ENCODE measurements around the gene PCDHB1.
"Not testable (repeated sequence)": the region's sequence is repeated elsewhere in the genome, so short reads cannot be mapped to it uniquely, and the experiment has no call there.

The PCDHB1 gene

DNA sequence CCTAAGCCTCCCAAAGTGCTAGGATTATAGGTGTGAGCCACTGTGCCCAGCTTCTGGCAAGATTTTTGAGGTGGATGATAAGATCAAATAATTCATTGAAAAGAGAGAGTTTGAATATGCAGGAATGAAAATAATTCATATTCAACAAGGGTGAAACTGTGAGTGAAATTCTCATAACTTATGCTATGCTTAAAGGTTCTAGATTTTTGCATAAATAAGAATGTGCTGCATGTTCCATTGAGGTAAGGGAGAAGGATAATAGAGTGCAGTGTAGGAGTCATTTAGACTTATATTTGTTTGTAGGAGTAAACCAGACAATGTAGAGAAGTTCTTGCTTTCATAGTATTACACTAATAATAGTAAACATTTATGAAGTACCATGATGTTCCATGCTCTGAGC is 31.1 kb downstream of the PCDHB1 start:
- no peak for DNase-seq

DNA sequence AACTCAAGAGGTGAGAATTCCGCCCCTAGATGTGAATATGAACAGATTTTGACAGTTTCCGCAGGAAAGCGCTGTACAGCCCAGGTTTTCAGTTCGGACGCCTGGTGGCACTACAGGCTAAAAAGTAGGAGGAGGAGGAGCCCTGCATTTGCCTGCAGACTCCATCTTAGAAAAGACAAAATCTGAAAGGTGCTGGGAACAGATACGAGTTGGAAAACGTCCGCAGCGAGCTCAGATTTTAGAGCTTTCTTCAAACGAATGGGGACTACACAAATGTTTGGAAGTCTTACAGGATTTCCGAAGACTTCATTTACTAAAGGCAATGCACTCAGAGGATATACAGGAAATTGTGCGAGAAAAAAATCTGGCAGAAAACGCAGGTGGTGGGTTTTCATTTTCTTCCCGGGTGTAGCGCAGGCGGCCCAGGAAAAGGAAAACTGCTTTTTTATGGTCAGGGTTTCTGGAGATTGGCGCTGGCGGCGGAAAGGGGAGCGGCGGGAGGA is 33.4 kb downstream of the PCDHB1 start:
- peak; percentile 30 for DNase-seq

DNA sequence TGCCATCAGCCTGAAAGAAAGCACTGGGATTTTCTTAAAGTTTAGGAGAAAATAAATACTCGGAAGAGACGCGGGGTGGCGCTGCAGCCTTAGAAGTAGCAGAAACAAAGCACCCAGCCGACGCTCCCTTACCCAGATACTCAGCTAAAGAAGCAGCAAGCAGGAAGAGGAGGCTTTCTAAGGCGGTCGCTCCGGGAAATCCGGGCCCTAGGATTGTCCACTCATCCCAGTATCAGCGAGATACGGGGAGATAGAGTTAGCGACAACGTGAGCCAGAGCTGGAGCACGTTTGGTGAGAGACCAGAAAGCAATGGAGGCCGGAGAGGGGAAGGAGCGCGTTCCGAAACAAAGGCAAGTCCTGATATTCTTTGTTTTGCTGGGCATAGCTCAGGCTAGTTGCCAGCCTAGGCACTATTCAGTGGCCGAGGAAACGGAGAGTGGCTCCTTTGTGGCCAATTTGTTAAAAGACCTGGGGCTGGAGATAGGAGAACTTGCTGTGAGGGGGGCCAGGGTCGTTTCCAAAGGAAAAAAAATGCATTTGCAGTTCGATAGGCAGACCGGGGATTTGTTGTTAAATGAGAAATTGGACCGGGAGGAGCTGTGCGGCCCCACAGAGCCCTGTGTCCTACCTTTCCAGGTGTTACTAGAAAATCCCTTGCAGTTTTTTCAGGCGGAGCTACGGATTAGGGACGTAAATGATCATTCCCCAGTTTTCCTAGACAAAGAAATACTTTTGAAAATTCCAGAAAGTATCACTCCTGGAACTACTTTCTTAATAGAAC is 43.5 kb downstream of the PCDHB1 start, which contains the start of gene PCDHB2:
Gene PCDHB2, plus strand, starts transcription at position 135 of the 782 bp plus-strand sequence. Its CDS starts 176 bp downstream, at position 311.
- no peak for DNase-seq

DNA sequence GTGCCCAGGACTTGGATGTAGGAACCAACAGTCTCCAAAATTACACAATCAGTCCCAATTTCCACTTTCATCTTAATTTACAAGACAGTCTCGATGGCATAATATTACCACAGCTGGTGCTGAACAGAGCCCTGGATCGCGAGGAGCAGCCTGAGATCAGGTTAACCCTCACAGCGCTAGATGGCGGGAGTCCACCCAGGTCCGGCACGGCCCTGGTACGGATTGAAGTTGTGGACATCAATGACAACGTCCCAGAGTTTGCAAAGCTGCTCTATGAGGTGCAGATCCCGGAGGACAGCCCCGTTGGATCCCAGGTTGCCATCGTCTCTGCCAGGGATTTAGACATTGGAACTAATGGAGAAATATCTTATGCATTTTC is 44.1 kb downstream of the PCDHB1 start:
- DNase-seq = no peak

DNA sequence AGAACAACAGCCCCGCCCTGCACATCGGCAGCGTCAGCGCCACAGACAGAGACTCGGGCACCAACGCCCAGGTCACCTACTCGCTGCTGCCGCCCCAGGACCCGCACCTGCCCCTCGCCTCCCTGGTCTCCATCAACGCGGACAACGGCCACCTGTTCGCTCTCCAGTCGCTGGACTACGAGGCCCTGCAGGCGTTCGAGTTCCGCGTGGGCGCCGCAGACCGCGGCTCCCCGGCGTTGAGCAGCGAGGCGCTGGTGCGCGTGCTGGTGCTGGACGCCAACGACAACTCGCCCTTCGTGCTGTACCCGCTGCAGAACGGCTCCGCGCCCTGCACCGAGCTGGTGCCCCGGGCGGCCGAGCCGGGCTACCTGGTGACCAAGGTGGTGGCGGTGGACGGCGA is 45.0 kb downstream of the PCDHB1 start:
- not testable (repeated sequence) for DNase-seq

DNA sequence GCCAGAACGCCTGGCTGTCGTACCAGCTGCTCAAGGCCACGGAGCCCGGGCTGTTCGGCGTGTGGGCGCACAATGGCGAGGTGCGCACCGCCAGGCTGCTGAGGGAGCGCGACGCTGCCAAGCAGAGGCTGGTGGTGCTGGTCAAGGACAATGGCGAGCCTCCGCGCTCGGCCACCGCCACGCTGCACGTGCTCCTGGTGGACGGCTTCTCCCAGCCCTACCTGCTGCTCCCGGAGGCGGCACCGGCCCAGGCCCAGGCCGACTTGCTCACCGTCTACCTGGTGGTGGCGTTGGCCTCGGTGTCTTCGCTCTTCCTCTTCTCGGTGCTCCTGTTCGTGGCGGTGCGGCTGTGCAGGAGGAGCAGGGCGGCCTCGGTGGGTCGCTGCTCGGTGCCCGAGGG is 45.4 kb downstream of the PCDHB1 start:
- DNase-seq = not testable (repeated sequence)

DNA sequence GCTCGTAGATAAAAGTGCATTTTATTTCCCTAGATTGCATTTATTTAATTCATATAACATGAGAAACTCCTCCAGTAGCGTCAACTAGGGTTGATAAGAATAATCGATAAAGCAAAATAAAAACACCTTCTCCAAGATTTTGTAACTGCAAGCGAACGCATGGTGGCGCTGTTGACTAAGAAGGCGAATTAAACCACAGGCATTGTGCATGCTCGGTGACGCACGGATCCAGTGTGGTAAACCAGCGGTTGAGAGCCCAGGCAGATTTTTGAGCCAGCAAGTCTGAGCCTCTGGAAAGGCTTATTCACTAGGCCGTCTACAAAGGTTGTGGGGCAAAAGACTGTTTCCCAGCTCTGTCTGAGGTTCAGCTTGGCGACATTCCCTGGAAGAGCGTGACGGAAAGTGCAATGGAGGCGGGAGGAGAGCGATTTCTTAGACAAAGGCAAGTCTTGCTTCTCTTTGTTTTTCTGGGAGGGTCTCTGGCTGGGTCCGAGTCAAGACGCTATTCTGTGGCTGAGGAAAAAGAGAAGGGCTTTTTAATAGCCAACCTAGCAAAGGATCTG is 49.1 kb downstream of the PCDHB1 start, which contains the start of gene PCDHB3:
Gene PCDHB3, plus strand, starts transcription at position 231 of the 563 bp plus-strand sequence. Its CDS starts 177 bp downstream, at position 408.
- peak; percentile 9 for DNase-seq

DNA sequence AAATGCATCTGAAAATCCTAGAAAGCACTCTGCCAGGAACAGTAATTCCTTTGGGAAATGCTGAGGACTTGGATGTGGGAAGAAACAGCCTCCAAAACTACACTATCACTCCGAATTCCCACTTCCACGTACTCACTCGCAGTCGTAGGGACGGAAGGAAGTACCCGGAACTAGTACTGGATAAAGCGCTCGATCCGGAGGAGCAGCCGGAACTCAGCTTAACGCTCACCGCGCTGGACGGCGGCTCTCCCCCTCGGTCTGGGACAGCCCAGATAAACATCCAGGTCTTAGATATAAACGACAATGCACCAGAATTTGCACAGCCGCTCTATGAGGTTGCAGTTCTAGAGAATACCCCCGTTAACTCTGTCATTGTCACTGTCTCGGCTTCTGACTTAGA is 49.9 kb downstream of the PCDHB1 start:
- no peak for DNase-seq

DNA sequence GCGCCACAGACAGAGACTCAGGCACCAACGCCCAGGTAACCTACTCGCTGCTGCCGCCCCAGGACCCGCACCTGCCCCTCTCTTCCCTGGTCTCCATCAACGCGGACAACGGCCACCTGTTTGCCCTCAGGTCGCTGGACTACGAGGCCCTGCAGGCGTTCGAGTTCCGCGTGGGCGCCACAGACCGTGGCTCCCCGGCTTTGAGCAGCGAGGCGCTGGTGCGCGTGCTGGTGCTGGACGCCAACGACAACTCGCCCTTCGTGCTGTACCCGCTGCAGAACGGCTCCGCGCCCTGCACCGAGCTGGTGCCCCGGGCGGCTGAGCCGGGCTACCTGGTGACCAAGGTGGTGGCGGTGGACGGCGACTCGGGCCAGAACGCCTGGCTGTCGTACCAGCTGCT is 50.9 kb downstream of the PCDHB1 start:
- not testable (repeated sequence) for DNase-seq

DNA sequence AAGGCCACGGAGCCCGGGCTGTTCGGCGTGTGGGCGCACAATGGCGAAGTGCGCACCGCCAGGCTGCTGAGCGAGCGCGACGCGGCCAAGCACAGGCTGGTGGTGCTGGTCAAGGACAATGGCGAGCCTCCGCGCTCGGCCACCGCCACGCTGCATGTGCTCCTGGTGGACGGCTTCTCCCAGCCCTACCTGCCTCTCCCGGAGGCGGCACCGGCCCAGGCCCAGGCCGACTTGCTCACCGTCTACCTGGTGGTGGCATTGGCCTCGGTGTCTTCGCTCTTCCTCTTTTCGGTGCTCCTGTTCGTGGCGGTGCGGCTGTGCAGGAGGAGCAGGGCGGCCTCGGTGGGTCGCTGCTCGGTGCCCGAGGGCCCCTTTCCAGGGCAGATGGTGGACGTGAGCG is 51.3 kb downstream of the PCDHB1 start:
- not testable (repeated sequence) for DNase-seq

DNA sequence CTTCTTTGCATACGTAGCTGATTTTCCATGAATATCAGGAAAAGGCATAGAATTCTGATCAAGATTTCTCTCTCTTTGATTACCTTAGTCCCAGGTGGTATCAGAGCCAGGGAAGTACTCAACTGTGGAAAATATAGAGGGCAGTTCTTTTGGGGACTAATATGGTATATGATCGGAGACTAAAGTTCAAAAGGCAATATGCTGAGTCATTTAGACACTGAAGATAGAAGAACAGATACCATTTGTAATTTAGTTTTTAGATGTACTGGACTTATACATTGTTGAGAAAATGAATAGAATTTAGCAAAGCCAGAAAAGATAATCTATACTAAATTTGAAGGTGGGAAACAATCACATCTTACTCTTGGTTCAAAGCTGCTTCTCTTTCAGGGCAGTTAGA is 54.2 kb downstream of the PCDHB1 start:
- DNase-seq = no peak

Data from activated CD4-positive, alpha-beta T cell treated with anti-CD3 and anti-CD28 coated beads, Interleukin-2, amount 50 U/mL, for 1 hour (primary cell).